Spleen (tissue), 7 donors: ENCODE measurements around the gene HSPA2.
A peak's percentile ranks its signal among the peaks of the same experiment; 100 is the strongest.

ENCODE experiments used
- POLR2A ChIP-seq, 3 donors: fragments of 450-650 bp; IDR thresholded peaks; one replicate each; pipeline ENCODE4 v1.5.1; 2017; ENCODE audit warnings: antibody characterized with exemption in 3 of 3, mild to moderate bottlenecking in 1 of 3
- POLR2AphosphoS5 ChIP-seq, 3 donors: sonication (generic); formaldehyde crosslinking; IDR thresholded peaks; one replicate each; pipeline ENCODE4 v1.5.1; 2017; ENCODE audit warnings: antibody characterized with exemption in 3 of 3
- TF ChIP-seq, protein P1 (sequence below), 11 experiments: fragments of 200-600 bp in 7 of 11; fragments of 450-650 bp in 4 of 11; sonication (generic) in 4 of 11; IDR thresholded peaks in 8 of 11; conservative IDR thresholded peaks in 3 of 11; 1 replicate in 7 of 11; 2 replicates in 4 of 11; pipeline versions ENCODE4 v1.4.0 to v1.8.0; 2016 to 2021; ENCODE audit warnings: antibody characterized with exemption in 11 of 11, inconsistent platforms in 4 of 11, mild to moderate bottlenecking in 1 of 11
- donor health status: DM: no; HTN: no; CAD: no; lungs with moderate emphysema.
- donor health status: DM: no; HTN: no; CAD: no.
- donor health status: DM: no; HTN: no; CAD: no.

DNA sequence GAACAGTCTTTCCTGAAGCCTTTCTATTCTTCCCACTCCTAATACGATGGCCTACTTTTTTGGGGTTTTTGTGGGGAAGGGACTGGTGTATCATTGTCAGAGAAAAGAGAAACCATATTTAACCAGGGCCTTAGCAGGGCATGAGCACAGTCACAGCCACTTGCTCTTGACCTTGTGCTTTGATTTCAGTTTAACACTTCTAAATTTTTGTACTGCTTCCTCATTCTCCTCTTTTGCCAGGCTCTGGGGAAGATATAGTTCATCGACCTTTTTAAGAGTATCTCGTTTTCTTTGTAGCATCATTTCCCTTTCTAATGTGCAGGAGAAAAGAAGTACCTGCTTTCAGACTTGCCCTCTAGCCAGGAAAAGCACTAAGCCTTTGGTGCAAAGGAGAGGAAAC lies 33.8 kb upstream of the HSPA2 start:
- TF ChIP-seq, protein P1, sequence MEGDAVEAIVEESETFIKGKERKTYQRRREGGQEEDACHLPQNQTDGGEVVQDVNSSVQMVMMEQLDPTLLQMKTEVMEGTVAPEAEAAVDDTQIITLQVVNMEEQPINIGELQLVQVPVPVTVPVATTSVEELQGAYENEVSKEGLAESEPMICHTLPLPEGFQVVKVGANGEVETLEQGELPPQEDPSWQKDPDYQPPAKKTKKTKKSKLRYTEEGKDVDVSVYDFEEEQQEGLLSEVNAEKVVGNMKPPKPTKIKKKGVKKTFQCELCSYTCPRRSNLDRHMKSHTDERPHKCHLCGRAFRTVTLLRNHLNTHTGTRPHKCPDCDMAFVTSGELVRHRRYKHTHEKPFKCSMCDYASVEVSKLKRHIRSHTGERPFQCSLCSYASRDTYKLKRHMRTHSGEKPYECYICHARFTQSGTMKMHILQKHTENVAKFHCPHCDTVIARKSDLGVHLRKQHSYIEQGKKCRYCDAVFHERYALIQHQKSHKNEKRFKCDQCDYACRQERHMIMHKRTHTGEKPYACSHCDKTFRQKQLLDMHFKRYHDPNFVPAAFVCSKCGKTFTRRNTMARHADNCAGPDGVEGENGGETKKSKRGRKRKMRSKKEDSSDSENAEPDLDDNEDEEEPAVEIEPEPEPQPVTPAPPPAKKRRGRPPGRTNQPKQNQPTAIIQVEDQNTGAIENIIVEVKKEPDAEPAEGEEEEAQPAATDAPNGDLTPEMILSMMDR (IDR thresholded peaks at IDR 0.05 in 8 of 11, conservative IDR thresholded peaks at IDR 0.05 in 3 of 11) = no peak
- TF ChIP-seq POLR2A (IDR thresholded peaks at IDR 0.05) (peak in 1 of 3 donors; percentile 20), POLR2AphosphoS5 (IDR thresholded peaks at IDR 0.05) (no peak)
